MM.1S (cell line): ENCODE data around the gene NDOR1.

ENCODE experiments used
- DNase-seq: peaks from one replicate; pipeline ENCODE4 v3.0.0-alpha.2; 2015
- H2AFZ ChIP-seq: fragments of 300-600 bp; sonication (generic); 2 replicates; pipeline ENCODE4 v1.6.0; 2016; ENCODE audit warnings: antibody characterized with exemption, low read length
- H3F3A ChIP-seq: fragments of 300-600 bp; sonication (generic); 2 replicates; pipeline ENCODE4 v1.6.1; 2016; ENCODE audit warnings: mild to moderate bottlenecking, antibody characterized with exemption, low read length, moderate library complexity, mixed read lengths; ENCODE audit not compliant: insufficient read depth
- H3K27ac ChIP-seq: fragments of 300-600 bp; sonication (generic); 2 replicates; pipeline ENCODE4 v1.5.1; 2016; ENCODE audit warnings: mild to moderate bottlenecking, low read length
- H3K27me3 ChIP-seq: fragments of 300-600 bp; sonication (generic); replicated peaks from 2 replicates; pipeline ENCODE4 v1.6.0; 2016; ENCODE audit warnings: low read length; ENCODE audit not compliant: insufficient read depth
- H3K36me3 ChIP-seq: fragments of 300-600 bp; sonication (generic); replicated peaks from 2 replicates; pipeline ENCODE4 v1.6.1; 2016; ENCODE audit warnings: mild to moderate bottlenecking, low read length, mixed read lengths; ENCODE audit not compliant: insufficient read depth
- H3K4me1 ChIP-seq: fragments of 300-600 bp; sonication (generic); 2 replicates; pipeline ENCODE4 v1.6.1; 2016; ENCODE audit warnings: low read length, mixed read lengths
- H3K4me2 ChIP-seq: fragments of 300-600 bp; sonication (generic); 2 replicates; pipeline ENCODE4 v1.6.0; 2016; ENCODE audit warnings: low read depth, low read length
- H3K4me3 ChIP-seq: fragments of 300-600 bp; sonication (generic); 2 replicates; pipeline ENCODE4 v1.5.1; 2016; ENCODE audit warnings: low read length, mixed read lengths
- H3K79me2 ChIP-seq: fragments of 300-600 bp; sonication (generic); 2 replicates; pipeline ENCODE4 v1.6.1; 2016; ENCODE audit warnings: mixed run types, low read length, mixed read lengths
- H3K9ac ChIP-seq: fragments of 300-600 bp; sonication (generic); 2 replicates; pipeline ENCODE4 v1.6.1; 2016; ENCODE audit warnings: low read length, mixed read lengths
- H3K9me2 ChIP-seq: fragments of 300-600 bp; sonication (generic); replicated peaks from 2 replicates; pipeline ENCODE4 v1.6.1; 2016; ENCODE audit warnings: mild to moderate bottlenecking, low read length, mixed read lengths; ENCODE audit not compliant: insufficient read depth
- H3K9me3 ChIP-seq: fragments of 300-600 bp; sonication (generic); replicated peaks from 2 replicates; pipeline ENCODE4 v1.6.1; 2016; ENCODE audit warnings: mild to moderate bottlenecking, low read length, mixed read lengths; ENCODE audit not compliant: insufficient read depth
- H4K20me1 ChIP-seq: fragments of 300-600 bp; sonication (generic); 2 replicates; pipeline ENCODE4 v1.6.1; 2016; ENCODE audit warnings: mild to moderate bottlenecking, low read length, moderate library complexity, mixed read lengths; ENCODE audit not compliant: insufficient read depth
- CTCF ChIP-seq: fragments of 300-600 bp; sonication (generic); IDR thresholded peaks from 2 replicates; pipeline ENCODE4 v1.5.1; 2016; ENCODE audit warnings: antibody characterized with exemption, low read length, mixed read lengths
- EZH2 ChIP-seq: fragments of 300-600 bp; sonication (generic); optimal IDR thresholded peaks from 2 replicates; pipeline ENCODE3; 2017; ENCODE audit warnings: low read depth, mild to moderate bottlenecking, antibody characterized with exemption, low read length, mixed read lengths
- EZH2phosphoT487 ChIP-seq: fragments of 300-600 bp; sonication (generic); IDR thresholded peaks from 2 replicates; pipeline ENCODE4 v1.6.1; 2018; ENCODE audit warnings: antibody characterized with exemption, low read length

NDOR1 gene

GRCh38 chr9:137222190-137223077, 16.9 kb downstream of the NDOR1 start, which contains the start of gene RNF208:
RNF208 (minus strand) TSS chr9:137222240; CDS start chr9:137221212, 1,028 bp downstream.
- H2AFZ ChIP-seq, result peak within 1 kb of the TSS; percentile 56
- peaks cover 9% of the 10 kb centered on the region; the same call in 1 of the 2 replicates for H3K4me1 ChIP-seq
- H3K4me2 ChIP-seq, result peak within 1 kb of the TSS; percentile 97
- H3K36me3 ChIP-seq, result no peaks in the 10 kb centered on the region
- no peak for DNase-seq
- H3K9ac ChIP-seq, result peak within 1 kb of the TSS; percentile 59; the same call in 1 of the 2 replicates
- TF ChIP-seq EZH2phosphoT487 (no peak), CTCF (no peak), EZH2 (no peak)
- no peaks in the 10 kb centered on the region for H3K79me2 ChIP-seq
- H3K27me3 ChIP-seq, result no peaks in the 10 kb centered on the region; the same call in 1 of the 2 replicates
- no peaks in the 10 kb centered on the region for H3K9me3 ChIP-seq
- peak within 1 kb of the TSS; percentile 78 for H3K4me3 ChIP-seq
- H3F3A ChIP-seq, result no peaks in the 10 kb centered on the region; the same call in 1 of the 2 replicates
- no peaks in the 10 kb centered on the region for H4K20me1 ChIP-seq
- peak within 1 kb of the TSS; percentile 32; the same call in 1 of the 2 replicates for H3K27ac ChIP-seq
- H3K9me2 ChIP-seq, result no peaks in the 10 kb centered on the region

DNA sequence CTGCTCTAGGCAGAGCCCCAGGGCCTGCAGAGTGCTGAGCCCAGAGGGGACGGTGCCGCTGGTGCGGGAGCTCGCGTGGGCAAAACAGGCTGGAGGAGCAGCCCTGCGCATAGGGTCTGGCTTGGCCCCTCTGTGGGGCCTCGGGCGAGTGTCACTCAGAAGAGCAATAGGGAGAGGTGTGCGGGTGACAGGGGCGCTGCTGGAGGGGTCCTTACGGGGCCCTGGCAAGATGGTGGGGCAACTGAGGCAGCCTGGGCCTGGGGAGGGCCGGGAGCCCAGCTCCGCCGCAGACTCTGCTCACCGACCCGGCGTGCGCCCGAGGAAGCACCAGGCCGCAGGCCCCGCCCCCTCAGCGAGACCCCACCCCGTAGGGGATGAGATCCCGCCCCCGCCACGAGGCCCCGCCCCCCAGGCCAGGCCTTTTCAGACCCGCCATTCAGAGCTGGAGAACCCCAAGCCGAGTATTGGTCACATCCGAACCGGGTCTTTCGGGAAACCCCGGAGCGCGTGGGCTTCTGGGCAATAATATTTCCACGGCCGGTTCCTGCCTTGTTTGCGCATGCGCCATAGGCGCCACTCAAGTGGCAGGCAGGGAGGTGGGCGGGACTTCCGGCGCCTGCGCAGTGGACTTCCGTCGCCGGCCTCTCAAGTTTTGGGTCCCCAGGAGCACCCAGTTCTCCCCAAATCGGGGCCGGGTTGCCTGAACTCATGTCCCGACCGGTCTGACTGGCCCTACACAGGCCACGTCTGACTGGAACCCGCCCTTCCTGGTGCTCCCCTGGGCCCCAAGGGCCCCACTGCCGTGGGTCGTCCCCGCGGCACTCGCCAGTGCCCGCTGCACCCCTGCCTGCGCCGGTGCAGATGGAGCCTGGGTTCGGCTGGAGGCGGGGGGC, 17.8 kb downstream of the NDOR1 start:
- H3K9ac ChIP-seq, result peak overlapping the region; percentile 85
- peak overlapping the region; percentile 97 for H3K4me2 ChIP-seq
- H3K9me2 ChIP-seq, result no peaks in the 10 kb centered on the region
- no peaks in the 10 kb centered on the region for H3K9me3 ChIP-seq
- no peaks in the 10 kb centered on the region for H3K36me3 ChIP-seq
- H3K79me2 ChIP-seq, result no peaks in the 10 kb centered on the region
- peaks cover 9% of the 10 kb centered on the region; the same call in 1 of the 2 replicates for H3K4me1 ChIP-seq
- H3K27me3 ChIP-seq, result peaks cover 3% of the 10 kb centered on the region
- no peaks in the 10 kb centered on the region; the same call in 1 of the 2 replicates for H3F3A ChIP-seq
- peak overlapping the region; percentile 32; the same call in 1 of the 2 replicates for H3K27ac ChIP-seq
- peak; percentile 99 for DNase-seq
- TF ChIP-seq EZH2 (no peak), CTCF (no peak), EZH2phosphoT487 (no peak)
- no peaks in the 10 kb centered on the region for H4K20me1 ChIP-seq
- H3K4me3 ChIP-seq, result peak overlapping the region; percentile 78
- H2AFZ ChIP-seq, result peak overlapping the region; percentile 91

DNA sequence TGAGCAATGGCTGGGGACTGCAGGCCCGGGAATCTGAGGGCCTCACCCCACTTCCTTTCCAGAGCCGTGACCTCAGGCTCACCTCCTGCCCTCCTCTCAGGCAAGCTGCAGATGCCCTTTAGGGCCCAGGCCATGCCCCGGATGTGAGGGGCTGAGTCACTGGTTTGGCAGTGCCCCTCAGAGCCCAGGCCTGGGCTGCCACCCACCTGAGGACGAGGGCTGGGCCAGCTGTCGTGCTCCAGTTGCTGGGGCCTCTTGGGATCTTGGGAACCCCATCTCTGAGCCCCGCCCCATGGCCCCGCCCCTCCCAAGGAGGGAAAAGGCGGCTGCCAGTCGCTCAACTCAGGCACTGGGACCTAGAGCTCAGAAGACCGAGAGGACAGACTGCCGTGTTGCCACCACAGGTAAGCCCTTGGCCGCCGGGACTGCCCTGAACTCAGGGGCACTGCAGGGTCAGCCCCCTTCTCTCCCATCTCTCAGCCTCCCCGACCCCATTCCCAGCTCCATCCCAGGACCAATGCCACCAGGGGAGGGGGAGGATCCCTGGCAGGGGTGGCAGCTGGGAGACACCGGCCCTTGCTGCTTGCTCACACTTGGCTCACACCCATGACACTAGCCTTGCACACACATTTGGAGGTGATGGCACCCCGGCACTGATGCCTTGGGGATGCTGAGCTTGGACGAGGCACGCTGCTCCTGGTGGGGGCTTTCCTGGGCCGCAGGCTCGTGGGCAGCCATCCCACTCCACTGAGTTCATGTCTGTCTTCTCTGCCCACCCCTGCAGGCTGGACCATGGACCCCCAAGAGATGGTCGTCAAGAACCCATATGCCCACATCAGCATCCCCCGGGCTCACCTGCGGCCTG, 19.6 kb downstream of the NDOR1 start, which contains the start of gene CYSRT1:
TSS of gene CYSRT1 (plus strand) at position 345 of the 865 bp plus-strand sequence. CDS start at position 793, 448 bp downstream.
- H3K9me3 ChIP-seq, result no peaks in the 10 kb centered on the region
- H3K27me3 ChIP-seq, result peaks cover 21% of the 10 kb centered on the region
- peak within 1 kb of the TSS; percentile 91 for H2AFZ ChIP-seq
- no peaks in the 10 kb centered on the region for H3K36me3 ChIP-seq
- peak within 1 kb of the TSS; percentile 77 for H3K4me2 ChIP-seq
- DNase-seq, result no peak
- peak within 1 kb of the TSS; percentile 85 for H3K9ac ChIP-seq
- no peaks in the 10 kb centered on the region for H3K79me2 ChIP-seq
- peak within 1 kb of the TSS; percentile 78 for H3K4me3 ChIP-seq
- no peaks in the 10 kb centered on the region; the same call in 1 of the 2 replicates for H3F3A ChIP-seq
- H4K20me1 ChIP-seq, result no peaks in the 10 kb centered on the region
- no peak for TF ChIP-seq EZH2
- TF ChIP-seq CTCF, result no peak
- no peak for TF ChIP-seq EZH2phosphoT487
- H3K9me2 ChIP-seq, result no peaks in the 10 kb centered on the region
- H3K4me1 ChIP-seq, result peaks cover 9% of the 10 kb centered on the region; the same call in 1 of the 2 replicates
- H3K27ac ChIP-seq, result no peak within 1 kb of the TSS
